Measurements from ENCODE around the gene PATL1.

The PATL1 gene

GRCh38 chr11:59671471-59671870 lies 2.6 kb upstream of the PATL1 start:
- Histone ChIP-seq H3K27me3 (ENCODE audit: control insufficient read depth, insufficient read depth, low read length) (no peaks in the 10 kb centered on the region), H3K4me1 (ENCODE audit: control insufficient read depth, insufficient read depth, low read length) (peaks cover 13% of the 10 kb centered on the region), H3K4me3 (ENCODE audit: low read depth, low read length) (no peak overlapping the region), H3K9me3 (ENCODE audit: control insufficient read depth, insufficient read depth, low read length) (no peaks in the 10 kb centered on the region), H3K36me3 (ENCODE audit: control insufficient read depth, insufficient read depth, low read length) (peaks cover 6% of the 10 kb centered on the region), H3K9ac (ENCODE audit: low read depth, low read length) (no peak overlapping the region), H3K27ac (ENCODE audit: low read depth, low read length) (no peak overlapping the region)

DNA sequence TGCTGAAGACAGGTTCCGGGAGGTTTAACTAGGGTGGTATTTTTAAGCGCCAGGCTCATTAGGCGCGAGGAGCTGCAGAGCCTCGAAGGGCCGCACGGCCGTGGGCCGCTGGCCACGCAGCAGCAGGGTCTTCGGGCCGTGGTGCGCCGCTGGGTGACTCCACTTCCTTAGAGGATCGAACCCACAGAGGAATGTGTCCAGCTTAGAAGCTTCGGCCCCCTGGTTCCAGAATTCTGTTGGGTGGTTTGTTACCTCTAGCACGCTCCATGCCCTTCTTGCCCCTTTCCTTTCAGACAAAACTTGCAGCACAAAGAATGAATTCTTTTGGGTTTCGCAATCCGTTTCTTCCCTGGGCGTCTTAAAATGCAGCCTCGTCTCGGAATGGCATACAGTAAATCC lies 773 bp upstream of the PATL1 start:
- Histone ChIP-seq H3K9ac (ENCODE audit: low read depth, low read length) (peak overlapping the region; percentile 94), H3K27ac (ENCODE audit: low read depth, low read length) (peak overlapping the region; percentile 98), H3K4me3 (ENCODE audit: low read depth, low read length) (peak overlapping the region; percentile 99), H3K9me3 (ENCODE audit: control insufficient read depth, insufficient read depth, low read length) (no peaks in the 10 kb centered on the region), H3K27me3 (ENCODE audit: control insufficient read depth, insufficient read depth, low read length) (no peaks in the 10 kb centered on the region), H3K4me1 (ENCODE audit: control insufficient read depth, insufficient read depth, low read length) (peaks cover 13% of the 10 kb centered on the region), H3K36me3 (ENCODE audit: control insufficient read depth, insufficient read depth, low read length) (peaks cover 24% of the 10 kb centered on the region)

GRCh38 chr11:59668188-59668949 lies 468 bp downstream of the PATL1 start:
- peaks cover 13% of the 10 kb centered on the region for H3K4me1 ChIP-seq (ENCODE audit: control insufficient read depth, insufficient read depth, low read length)
- H3K36me3 ChIP-seq (ENCODE audit: control insufficient read depth, insufficient read depth, low read length): peaks cover 37% of the 10 kb centered on the region
- H3K9me3 ChIP-seq (ENCODE audit: control insufficient read depth, insufficient read depth, low read length): no peaks in the 10 kb centered on the region
- H3K9ac ChIP-seq (ENCODE audit: low read depth, low read length): peak overlapping the region; percentile 94
- no peaks in the 10 kb centered on the region for H3K27me3 ChIP-seq (ENCODE audit: control insufficient read depth, insufficient read depth, low read length)
- H3K4me3 ChIP-seq (ENCODE audit: low read depth, low read length): peak overlapping the region; percentile 99
- H3K27ac ChIP-seq (ENCODE audit: low read depth, low read length): peak overlapping the region; percentile 98

DNA sequence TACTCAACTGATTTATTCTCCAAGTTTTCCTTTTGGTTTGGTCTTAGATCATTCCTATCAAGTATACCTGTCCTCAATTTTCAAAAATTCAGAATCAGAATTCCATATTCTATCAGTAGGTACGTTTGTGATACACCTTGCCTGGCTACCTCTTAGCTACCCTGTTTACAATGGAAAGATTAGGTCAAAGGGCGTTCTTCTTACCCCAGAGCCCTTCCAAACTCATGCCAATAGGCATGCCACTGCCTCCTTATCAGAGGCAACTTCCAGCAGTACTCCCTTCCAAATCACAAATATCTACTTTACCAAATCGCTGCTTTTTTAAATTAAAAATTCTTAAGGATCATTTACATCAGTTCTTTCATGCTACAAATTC lies 1.0 kb downstream of the PATL1 start:
- peaks cover 13% of the 10 kb centered on the region for H3K4me1 ChIP-seq (ENCODE audit: control insufficient read depth, insufficient read depth, low read length)
- peaks cover 42% of the 10 kb centered on the region for H3K36me3 ChIP-seq (ENCODE audit: control insufficient read depth, insufficient read depth, low read length)
- no peaks in the 10 kb centered on the region for H3K27me3 ChIP-seq (ENCODE audit: control insufficient read depth, insufficient read depth, low read length)
- peak overlapping the region; percentile 99 for H3K4me3 ChIP-seq (ENCODE audit: low read depth, low read length)
- H3K27ac ChIP-seq (ENCODE audit: low read depth, low read length): peak overlapping the region; percentile 98
- peak overlapping the region; percentile 7; the same call in 1 of the 2 replicates for H3K9ac ChIP-seq (ENCODE audit: low read depth, low read length)
- no peaks in the 10 kb centered on the region for H3K9me3 ChIP-seq (ENCODE audit: control insufficient read depth, insufficient read depth, low read length)

GRCh38 chr11:59666969-59667368 lies 1.9 kb downstream of the PATL1 start:
- Histone ChIP-seq H3K9ac (ENCODE audit: low read depth, low read length) (no peak overlapping the region), H3K4me3 (ENCODE audit: low read depth, low read length) (0 out of 2 replicates have a peak overlapping the region, but pooled peaks have one; percentile 99)

GRCh38 chr11:59660621-59661020 lies 8.2 kb downstream of the PATL1 start:
- Histone ChIP-seq H3K27ac (ENCODE audit: low read depth, low read length) (no peak overlapping the region), H3K36me3 (ENCODE audit: control insufficient read depth, insufficient read depth, low read length) (peaks cover 95% of the 10 kb centered on the region), H3K9me3 (ENCODE audit: control insufficient read depth, insufficient read depth, low read length) (no peaks in the 10 kb centered on the region), H3K27me3 (ENCODE audit: control insufficient read depth, insufficient read depth, low read length) (no peaks in the 10 kb centered on the region), H3K4me1 (ENCODE audit: control insufficient read depth, insufficient read depth, low read length) (no peaks in the 10 kb centered on the region), H3K9ac (ENCODE audit: low read depth, low read length) (no peak overlapping the region), H3K4me3 (ENCODE audit: low read depth, low read length) (no peak overlapping the region)

More at GRCh38 chr11:59666969-59667368, 1.9 kb downstream of the PATL1 start:
- Histone ChIP-seq H3K36me3 (ENCODE audit: control insufficient read depth, insufficient read depth, low read length) (peaks cover 51% of the 10 kb centered on the region), H3K9me3 (ENCODE audit: control insufficient read depth, insufficient read depth, low read length) (no peaks in the 10 kb centered on the region), H3K27me3 (ENCODE audit: control insufficient read depth, insufficient read depth, low read length) (no peaks in the 10 kb centered on the region), H3K27ac (ENCODE audit: low read depth, low read length) (no peak overlapping the region), H3K4me1 (ENCODE audit: control insufficient read depth, insufficient read depth, low read length) (peaks cover 13% of the 10 kb centered on the region)

- H3K36me3 ChIP-seq (ENCODE audit: control insufficient read depth, insufficient read depth, low read length): peaks cover 95% of the 10 kb centered on the region
- H3K27ac ChIP-seq (ENCODE audit: low read depth, low read length): no peak overlapping the region
- H3K9ac ChIP-seq (ENCODE audit: low read depth, low read length): no peak overlapping the region
- H3K27me3 ChIP-seq (ENCODE audit: control insufficient read depth, insufficient read depth, low read length): no peaks in the 10 kb centered on the region
- no peaks in the 10 kb centered on the region for H3K9me3 ChIP-seq (ENCODE audit: control insufficient read depth, insufficient read depth, low read length)
- no peaks in the 10 kb centered on the region for H3K4me1 ChIP-seq (ENCODE audit: control insufficient read depth, insufficient read depth, low read length)
- H3K4me3 ChIP-seq (ENCODE audit: low read depth, low read length): no peak overlapping the region
These were observed 8.9 kb downstream of the PATL1 start for GRCh38 chr11:59659981-59660380.

DNA sequence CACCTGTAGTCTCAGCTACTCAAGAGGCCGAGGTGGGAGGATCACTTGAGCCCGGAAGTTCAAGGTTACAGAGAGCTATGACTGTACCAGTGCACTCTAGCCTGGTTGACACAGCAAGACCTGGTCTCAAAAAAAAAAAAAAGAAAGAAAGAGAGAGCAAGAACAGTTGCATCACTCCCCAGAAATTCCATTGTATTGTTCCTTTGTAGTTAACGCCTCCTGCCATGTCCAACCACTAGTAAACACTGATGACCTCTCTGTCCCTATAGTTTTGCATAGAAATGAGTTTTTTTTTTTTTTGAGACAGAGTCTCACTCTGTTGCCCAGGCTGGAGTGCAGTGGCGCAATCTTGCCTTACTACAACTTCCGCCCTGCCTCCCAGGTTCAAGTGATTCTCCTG lies 10.8 kb downstream of the PATL1 start:
- Histone ChIP-seq H3K4me3 (ENCODE audit: low read depth, low read length) (no peak overlapping the region), H3K27ac (ENCODE audit: low read depth, low read length) (no peak overlapping the region), H3K4me1 (ENCODE audit: control insufficient read depth, insufficient read depth, low read length) (no peaks in the 10 kb centered on the region), H3K9me3 (ENCODE audit: control insufficient read depth, insufficient read depth, low read length) (no peaks in the 10 kb centered on the region), H3K36me3 (ENCODE audit: control insufficient read depth, insufficient read depth, low read length) (peaks cover 95% of the 10 kb centered on the region), H3K9ac (ENCODE audit: low read depth, low read length) (no peak overlapping the region), H3K27me3 (ENCODE audit: control insufficient read depth, insufficient read depth, low read length) (no peaks in the 10 kb centered on the region)

DNA sequence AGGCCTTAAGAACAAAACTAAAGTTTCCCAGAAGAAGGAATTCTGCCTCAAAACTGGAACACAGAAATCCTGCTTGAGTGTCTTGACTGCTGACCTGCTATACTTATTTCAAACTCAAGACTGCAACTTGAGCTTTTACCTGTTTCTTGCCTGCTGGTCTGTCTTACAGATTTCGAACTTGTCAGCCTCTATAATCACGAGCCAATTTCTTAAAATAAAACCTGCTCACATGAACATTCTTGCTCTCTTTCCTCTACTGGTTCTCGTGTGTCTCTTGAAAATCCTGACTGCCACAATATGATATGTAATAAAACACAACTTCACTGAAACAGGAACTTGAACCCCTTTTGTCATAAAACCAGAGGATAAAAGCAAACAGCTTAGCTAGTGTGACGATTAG lies 13.9 kb downstream of the PATL1 start:
- H3K4me3 ChIP-seq (ENCODE audit: low read depth, low read length): no peak overlapping the region
- H3K36me3 ChIP-seq (ENCODE audit: control insufficient read depth, insufficient read depth, low read length): peaks cover 96% of the 10 kb centered on the region
- no peak overlapping the region for H3K9ac ChIP-seq (ENCODE audit: low read depth, low read length)
- H3K27me3 ChIP-seq (ENCODE audit: control insufficient read depth, insufficient read depth, low read length): no peaks in the 10 kb centered on the region
- H3K9me3 ChIP-seq (ENCODE audit: control insufficient read depth, insufficient read depth, low read length): no peaks in the 10 kb centered on the region
- H3K27ac ChIP-seq (ENCODE audit: low read depth, low read length): no peak overlapping the region
- no peaks in the 10 kb centered on the region for H3K4me1 ChIP-seq (ENCODE audit: control insufficient read depth, insufficient read depth, low read length)

- Histone ChIP-seq H3K36me3 (ENCODE audit: control insufficient read depth, insufficient read depth, low read length) (peaks cover 96% of the 10 kb centered on the region), H3K9me3 (ENCODE audit: control insufficient read depth, insufficient read depth, low read length) (no peaks in the 10 kb centered on the region), H3K27ac (ENCODE audit: low read depth, low read length) (no peak overlapping the region), H3K4me3 (ENCODE audit: low read depth, low read length) (no peak overlapping the region), H3K4me1 (ENCODE audit: control insufficient read depth, insufficient read depth, low read length) (no peaks in the 10 kb centered on the region), H3K27me3 (ENCODE audit: control insufficient read depth, insufficient read depth, low read length) (no peaks in the 10 kb centered on the region), H3K9ac (ENCODE audit: low read depth, low read length) (no peak overlapping the region)
These were observed 21.4 kb downstream of the PATL1 start for GRCh38 chr11:59647245-59647980.

DNA sequence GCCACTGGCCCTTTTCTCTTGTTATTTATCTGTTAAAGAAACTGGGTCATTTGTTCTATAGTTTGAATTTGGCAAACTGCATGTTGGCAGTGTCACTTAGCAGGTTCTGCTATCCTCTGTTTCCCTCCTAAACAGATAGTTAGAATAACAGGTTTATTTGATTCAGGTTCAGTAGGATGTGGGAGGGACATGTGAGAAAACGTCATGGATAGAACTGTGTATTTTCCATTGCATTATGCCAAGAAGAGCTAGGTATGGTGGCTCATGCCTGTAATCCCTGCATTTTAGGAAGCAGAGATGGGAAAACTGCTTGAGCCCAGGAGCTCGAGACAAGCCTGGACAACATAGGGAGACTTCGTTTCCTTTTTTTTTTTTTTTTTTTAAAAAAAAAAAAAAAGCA lies 24.3 kb downstream of the PATL1 start:
- H3K4me1 ChIP-seq (ENCODE audit: control insufficient read depth, insufficient read depth, low read length): no peaks in the 10 kb centered on the region
- no peak overlapping the region for H3K4me3 ChIP-seq (ENCODE audit: low read depth, low read length)
- no peaks in the 10 kb centered on the region for H3K9me3 ChIP-seq (ENCODE audit: control insufficient read depth, insufficient read depth, low read length)
- no peak overlapping the region for H3K9ac ChIP-seq (ENCODE audit: low read depth, low read length)
- no peak overlapping the region for H3K27ac ChIP-seq (ENCODE audit: low read depth, low read length)
- no peaks in the 10 kb centered on the region for H3K27me3 ChIP-seq (ENCODE audit: control insufficient read depth, insufficient read depth, low read length)
- H3K36me3 ChIP-seq (ENCODE audit: control insufficient read depth, insufficient read depth, low read length): peaks cover 92% of the 10 kb centered on the region
